Measurements from ENCODE around the gene NDUFA3.

The NDUFA3 gene

GRCh38 chr19:54137699-54138488, 35.2 kb downstream of the NDUFA3 start, which contains the start of gene CNOT3:
Gene CNOT3 (plus strand): TSS chr19:54137762. CDS start chr19:54142979, 5,217 bp downstream.
- no peak for DNase-seq (ENCODE audit: low read depth)

DNA sequence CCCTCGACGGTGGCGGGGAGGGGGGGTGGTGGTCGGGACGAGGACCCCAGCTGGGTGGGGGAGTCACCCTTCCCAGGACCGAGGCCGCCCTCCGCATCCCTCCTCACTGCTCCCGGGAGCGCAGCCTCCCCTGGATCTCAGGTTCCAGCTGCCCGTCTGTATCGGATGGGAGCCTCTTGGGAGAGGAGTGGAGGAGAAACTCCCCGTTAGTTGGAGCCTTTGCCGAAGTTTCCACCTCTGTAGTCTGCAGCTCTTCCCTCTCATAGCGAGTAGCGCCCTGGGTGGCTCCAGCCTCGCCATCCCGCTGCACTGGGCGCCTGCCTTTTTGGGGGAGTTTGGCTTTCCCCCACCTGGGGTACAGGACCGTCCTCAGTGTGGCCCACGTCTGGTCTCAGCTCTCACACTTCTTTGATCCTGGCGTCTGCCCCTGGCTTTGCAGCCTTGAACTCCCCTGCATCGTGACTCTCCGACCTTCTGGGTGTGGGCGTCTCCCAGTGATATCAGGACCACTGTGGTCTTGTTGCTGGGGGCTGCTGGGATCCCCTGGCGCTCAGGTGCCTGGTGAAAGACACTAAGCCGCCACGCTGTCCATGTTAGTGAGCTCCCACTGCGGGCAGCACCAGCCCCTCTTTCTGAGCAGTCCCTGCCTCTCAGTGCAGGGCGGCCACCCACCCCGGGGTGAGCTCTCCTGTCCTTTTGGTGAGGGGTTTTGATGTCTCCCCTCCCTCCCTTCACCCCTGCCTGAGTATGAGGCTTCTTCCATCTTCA, 36.0 kb downstream of the NDUFA3 start:
- no peak for DNase-seq (ENCODE audit: low read depth)

DNA sequence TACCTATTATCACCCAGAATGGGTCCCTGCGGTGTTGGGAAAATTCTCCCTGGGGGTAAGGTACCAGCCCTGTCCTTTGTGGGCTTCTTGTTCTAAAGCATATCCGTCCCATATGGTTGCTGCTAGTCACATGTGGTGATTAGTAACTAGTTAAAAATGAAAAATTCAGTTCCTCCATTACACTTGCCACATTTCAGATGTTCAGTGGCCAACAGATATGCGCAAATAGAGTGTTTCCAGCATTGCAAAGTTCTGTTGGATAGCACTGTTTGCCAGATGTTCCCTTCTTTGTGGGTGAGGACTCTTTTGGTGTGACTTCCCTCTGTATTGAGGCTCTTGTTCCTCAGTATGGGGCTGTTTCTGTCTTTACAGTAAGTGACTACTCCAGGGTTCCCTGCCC, 38.7 kb downstream of the NDUFA3 start:
- no peak for DNase-seq (ENCODE audit: low read depth)

DNA sequence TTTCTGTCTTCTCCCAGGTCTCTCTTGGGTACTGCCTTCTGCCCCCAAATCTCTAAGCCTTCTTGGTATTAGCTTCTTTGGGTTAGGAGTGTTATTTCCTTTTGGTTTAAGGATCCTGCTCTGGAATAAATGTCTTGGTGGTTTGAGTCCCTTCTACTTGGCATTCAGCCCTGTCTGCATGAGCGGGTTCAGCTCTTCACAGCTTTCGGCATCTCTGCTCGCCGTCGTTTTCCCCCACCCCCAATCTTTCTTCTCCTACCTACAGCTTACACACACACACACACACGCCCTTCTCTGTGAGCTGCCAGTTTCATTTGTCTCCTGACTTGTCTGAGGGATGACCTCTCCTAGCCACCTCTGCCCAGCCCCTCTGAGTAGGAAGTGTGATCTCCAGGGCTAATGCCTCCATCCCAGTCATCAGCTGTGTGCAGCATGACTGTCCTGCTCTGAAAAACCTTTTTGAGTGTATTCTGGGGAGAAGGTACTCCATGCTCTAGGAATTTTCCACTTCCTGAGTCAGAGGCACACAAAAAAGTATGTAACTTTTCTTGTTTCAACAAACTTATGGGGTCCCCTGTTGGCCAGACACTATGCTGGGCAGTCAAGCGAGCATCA, 39.6 kb downstream of the NDUFA3 start:
- no peak for DNase-seq (ENCODE audit: low read depth)

DNA sequence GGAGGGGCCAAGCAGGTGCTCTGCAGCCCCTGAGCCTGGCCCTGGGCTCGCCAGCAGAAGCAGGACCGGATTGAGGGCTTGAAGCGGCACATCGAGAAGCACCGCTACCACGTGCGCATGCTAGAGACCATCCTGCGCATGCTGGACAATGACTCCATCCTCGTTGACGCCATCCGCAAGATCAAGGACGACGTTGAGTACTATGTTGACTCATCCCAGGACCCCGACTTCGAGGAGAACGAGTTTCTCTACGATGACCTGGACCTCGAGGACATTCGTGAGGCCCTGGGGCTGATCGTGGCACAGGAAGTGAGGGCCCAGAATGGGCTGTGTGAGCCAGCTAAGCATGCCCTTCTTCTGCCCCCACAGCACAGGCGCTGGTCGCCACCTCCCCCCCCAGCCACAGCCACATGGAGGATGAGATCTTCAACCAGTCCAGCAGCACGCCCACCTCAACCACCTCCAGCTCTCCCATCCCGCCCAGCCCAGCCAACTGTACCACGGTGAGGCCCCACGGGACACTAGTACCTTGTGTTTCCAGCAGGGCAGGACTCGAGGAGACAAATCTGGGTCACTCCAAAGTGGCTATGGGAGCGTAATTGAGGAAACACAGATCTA, 43.0 kb downstream of the NDUFA3 start:
- DNase-seq (ENCODE audit: low read depth): no peak

GRCh38 chr19:54147676-54148075, 45.0 kb downstream of the NDUFA3 start:
- no peak for DNase-seq (ENCODE audit: low read depth)

- no peak for DNase-seq (ENCODE audit: low read depth)
These were observed 45.5 kb downstream of the NDUFA3 start for GRCh38 chr19:54148158-54148557.

- no peak for DNase-seq (ENCODE audit: low read depth)
These were observed 46.6 kb downstream of the NDUFA3 start for GRCh38 chr19:54149021-54149812.

GRCh38 chr19:54151362-54152035, 48.8 kb downstream of the NDUFA3 start:
- no peak for DNase-seq (ENCODE audit: low read depth)

DNA sequence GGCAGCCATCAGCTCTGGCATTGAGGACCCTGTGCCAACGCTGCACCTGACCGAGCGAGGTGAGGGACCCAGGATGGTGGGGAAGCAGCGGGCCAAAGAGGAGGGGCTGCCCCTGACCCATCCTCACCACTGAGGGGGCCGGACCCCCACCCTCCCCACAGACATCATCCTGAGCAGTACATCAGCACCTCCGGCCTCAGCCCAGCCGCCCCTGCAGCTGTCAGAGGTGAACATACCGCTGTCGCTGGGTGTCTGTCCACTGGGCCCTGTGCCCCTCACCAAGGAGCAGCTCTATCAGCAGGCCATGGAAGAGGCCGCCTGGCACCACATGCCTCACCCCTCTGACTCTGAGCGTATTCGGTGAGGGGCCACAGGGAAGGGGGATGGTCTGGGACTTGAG, 49.6 kb downstream of the NDUFA3 start:
- no peak for DNase-seq (ENCODE audit: low read depth)

- no peak for DNase-seq (ENCODE audit: low read depth)
These were observed 50.3 kb downstream of the NDUFA3 start for GRCh38 chr19:54152878-54153524.

- DNase-seq (ENCODE audit: low read depth): no peak
These were observed 51.2 kb downstream of the NDUFA3 start for GRCh38 chr19:54153731-54154326.

DNA sequence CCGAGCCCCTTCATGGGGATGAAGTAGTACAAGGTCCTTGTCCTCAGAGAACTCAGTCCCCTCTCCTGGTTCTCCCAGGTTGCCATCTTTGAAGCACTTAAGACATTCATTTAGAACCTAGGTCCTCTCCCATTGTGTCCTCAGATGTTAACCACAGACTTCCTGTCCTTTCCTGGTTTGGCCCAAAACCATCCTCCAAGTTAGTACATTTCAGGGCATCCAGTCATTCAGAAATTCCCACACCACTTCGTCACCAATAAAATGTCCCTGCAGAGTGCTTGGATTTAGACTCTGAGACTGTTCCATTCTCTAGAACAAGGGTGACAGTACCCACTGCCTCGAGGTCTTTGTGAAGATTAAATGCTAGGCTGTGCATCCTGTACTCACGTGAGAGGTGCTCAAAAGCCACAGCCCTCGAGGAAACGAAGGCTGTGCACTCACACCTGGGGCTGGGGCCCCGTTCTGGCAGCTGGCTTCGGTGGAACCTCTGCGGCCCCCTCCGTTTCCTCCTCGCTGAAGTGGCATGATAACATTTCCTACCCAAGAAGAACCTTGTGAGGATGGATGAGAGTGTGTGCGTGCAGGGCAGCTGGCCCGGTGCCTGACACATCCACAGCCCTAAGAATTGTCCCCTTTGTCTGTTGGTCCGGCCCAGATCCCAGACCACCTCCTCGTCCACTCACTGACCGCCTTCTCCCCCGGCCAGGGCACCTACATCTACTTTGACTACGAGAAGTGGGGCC, 52.1 kb downstream of the NDUFA3 start:
- no peak for DNase-seq (ENCODE audit: low read depth)

DNA sequence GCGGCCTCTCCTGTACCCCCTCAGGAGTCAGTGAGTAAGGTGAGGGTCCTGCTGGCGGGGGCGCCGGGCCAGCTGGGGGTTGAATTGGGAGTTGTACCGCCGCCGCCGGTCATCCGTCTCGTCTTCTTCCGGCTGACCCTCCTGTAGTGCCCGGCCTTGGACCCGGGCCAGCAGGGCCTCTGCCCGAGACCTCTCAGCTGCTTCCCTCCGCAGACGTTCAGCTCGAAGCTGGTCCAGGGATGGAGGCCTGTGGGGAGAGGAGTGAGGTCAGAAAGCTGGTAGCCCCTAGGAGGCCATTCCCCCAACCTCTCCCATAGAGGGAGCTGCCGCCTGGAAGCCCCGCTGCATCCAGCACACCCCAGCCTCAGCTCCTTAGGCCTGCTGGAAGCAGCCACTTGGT, 53.0 kb downstream of the NDUFA3 start:
- no peak for DNase-seq (ENCODE audit: low read depth)

- no peak for DNase-seq (ENCODE audit: low read depth)
These were observed 53.8 kb downstream of the NDUFA3 start for GRCh38 chr19:54156490-54156889.

GRCh38 chr19:54156953-54157352, 54.3 kb downstream of the NDUFA3 start:
- no peak for DNase-seq (ENCODE audit: low read depth)
